RWPE2 (cell line): ENCODE measurements around the gene PPIH.
"Not testable (repeated sequence)": the region's sequence is repeated elsewhere in the genome, so short reads cannot be mapped to it uniquely, and the experiment has no call there.

ENCODE experiments used
- ATAC-seq: fragments of 200-7000 bp; cut with Tn5 transposase; 3 replicates; pipeline ENCODE4 v1.9.1; 2021; ENCODE audit warnings: low read depth
- DNase-seq: peaks from one replicate; pipeline ENCODE4 v3.0.0-alpha.2; 2020; ENCODE audit warnings: low spot score
- H3K27ac ChIP-seq: fragments of 450-650 bp; 2 replicates; pipeline ENCODE4 v1.5.1; 2017; ENCODE audit warnings: mild to moderate bottlenecking; ENCODE audit not compliant: poor library complexity, severe bottlenecking
- H3K27me3 ChIP-seq: fragments of 250-450 bp; sonication (Bioruptor Pico); 2 replicates; pipeline ENCODE4 v1.5.1; 2021; ENCODE audit warnings: mild to moderate bottlenecking, moderate library complexity; ENCODE audit not compliant: insufficient read depth, poor library complexity, severe bottlenecking
- H3K36me3 ChIP-seq: fragments of 250-450 bp; sonication (Bioruptor Pico); 2 replicates; pipeline ENCODE4 v1.5.1; 2020; ENCODE audit warnings: low read depth, mild to moderate bottlenecking, moderate library complexity
- H3K4me1 ChIP-seq: fragments of 250-450 bp; sonication (Bioruptor Pico); 2 replicates; pipeline ENCODE4 v1.5.1; 2021; ENCODE audit warnings: mild to moderate bottlenecking, moderate library complexity; ENCODE audit not compliant: insufficient read depth, poor library complexity, severe bottlenecking
- H3K4me3 ChIP-seq: fragments of 250-450 bp; sonication (Bioruptor Pico); 2 replicates; pipeline ENCODE4 v1.5.1; 2021; ENCODE audit warnings: mild to moderate bottlenecking, moderate library complexity; ENCODE audit not compliant: severe bottlenecking
- H3K9me3 ChIP-seq: fragments of 250-450 bp; sonication (Bioruptor Pico); 2 replicates; pipeline ENCODE4 v1.5.1; 2021; ENCODE audit warnings: mild to moderate bottlenecking, moderate library complexity; ENCODE audit not compliant: severe bottlenecking
- TF ChIP-seq, protein P1 (sequence below): fragments of 450-650 bp; IDR thresholded peaks from one replicate; pipeline ENCODE4 v1.5.1; 2017; ENCODE audit warnings: mild to moderate bottlenecking, moderate library complexity; ENCODE audit not compliant: poor library complexity, severe bottlenecking

The PPIH gene

DNA sequence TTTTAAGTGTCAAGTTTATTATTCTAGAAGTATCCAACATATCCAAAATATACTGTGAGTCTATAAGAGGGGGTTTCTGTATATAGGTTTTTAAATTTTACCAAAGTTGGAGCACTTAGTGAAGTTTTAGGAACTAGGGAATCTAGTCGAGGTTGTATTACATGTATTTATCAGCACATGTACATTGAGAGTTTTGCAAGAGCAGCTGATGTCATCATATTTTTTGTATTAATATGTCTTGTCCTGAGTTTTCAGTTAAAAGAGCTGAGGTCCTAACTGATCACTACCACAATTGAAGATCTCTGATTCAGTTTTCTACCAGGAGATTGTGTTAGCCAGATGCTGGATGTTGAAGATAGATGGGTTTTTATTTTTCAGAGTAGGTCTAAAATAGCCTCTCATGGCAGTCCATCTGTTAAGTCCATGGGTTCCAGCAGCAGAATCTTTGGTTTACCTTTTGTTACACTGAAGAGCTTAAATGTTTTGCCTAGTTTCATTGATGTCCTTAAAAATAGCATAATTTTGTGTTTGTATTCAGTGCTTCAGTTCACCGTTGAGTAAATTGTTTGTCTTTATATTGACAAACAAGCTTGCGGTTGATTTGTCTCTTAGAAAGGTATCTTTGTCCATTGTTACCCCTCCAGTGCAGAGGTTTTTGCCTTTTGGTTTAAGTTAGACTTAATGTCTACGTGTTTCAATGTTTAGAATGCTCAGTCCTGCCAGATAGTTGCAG lies 40.0 kb downstream of the PPIH start:
- H3K27ac ChIP-seq: no peak overlapping the region
- DNase-seq (no peak), ATAC-seq (no peak)
- H3K36me3 ChIP-seq: peaks cover 100% of the 10 kb centered on the region
- H3K27me3 ChIP-seq: no peaks in the 10 kb centered on the region
- no peaks in the 10 kb centered on the region for H3K4me1 ChIP-seq
- TF ChIP-seq, protein P1, sequence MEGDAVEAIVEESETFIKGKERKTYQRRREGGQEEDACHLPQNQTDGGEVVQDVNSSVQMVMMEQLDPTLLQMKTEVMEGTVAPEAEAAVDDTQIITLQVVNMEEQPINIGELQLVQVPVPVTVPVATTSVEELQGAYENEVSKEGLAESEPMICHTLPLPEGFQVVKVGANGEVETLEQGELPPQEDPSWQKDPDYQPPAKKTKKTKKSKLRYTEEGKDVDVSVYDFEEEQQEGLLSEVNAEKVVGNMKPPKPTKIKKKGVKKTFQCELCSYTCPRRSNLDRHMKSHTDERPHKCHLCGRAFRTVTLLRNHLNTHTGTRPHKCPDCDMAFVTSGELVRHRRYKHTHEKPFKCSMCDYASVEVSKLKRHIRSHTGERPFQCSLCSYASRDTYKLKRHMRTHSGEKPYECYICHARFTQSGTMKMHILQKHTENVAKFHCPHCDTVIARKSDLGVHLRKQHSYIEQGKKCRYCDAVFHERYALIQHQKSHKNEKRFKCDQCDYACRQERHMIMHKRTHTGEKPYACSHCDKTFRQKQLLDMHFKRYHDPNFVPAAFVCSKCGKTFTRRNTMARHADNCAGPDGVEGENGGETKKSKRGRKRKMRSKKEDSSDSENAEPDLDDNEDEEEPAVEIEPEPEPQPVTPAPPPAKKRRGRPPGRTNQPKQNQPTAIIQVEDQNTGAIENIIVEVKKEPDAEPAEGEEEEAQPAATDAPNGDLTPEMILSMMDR: no peak
- H3K4me3 ChIP-seq: no peak overlapping the region
- no peaks in the 10 kb centered on the region for H3K9me3 ChIP-seq

DNA sequence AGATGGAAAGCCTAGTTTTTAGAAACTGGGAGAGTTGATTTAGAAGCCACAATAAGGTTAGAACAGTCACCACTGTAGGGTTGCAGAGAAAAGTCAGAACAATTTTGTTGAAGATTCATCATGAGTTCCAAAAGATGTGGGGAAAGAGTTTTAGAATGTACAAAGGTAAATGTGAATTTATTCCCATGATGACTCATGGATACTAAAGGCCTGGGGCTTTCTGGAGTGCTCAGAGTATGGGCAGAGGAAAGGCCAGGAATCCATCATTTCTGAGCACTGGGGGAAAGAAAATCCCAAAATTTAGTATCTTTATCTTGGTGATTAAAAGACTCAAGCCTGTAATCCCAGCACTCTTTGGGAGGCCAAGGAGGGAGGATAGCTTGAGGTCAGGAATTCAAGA lies 41.8 kb downstream of the PPIH start:
- Histone ChIP-seq H3K27me3 (no peaks in the 10 kb centered on the region), H3K4me1 (no peaks in the 10 kb centered on the region), H3K36me3 (peaks cover 99% of the 10 kb centered on the region), H3K9me3 (no peaks in the 10 kb centered on the region), H3K27ac (no peak overlapping the region), H3K4me3 (no peak overlapping the region)
- TF ChIP-seq, protein P1: no peak
- ATAC-seq: no peak
- DNase-seq: no peak

DNA sequence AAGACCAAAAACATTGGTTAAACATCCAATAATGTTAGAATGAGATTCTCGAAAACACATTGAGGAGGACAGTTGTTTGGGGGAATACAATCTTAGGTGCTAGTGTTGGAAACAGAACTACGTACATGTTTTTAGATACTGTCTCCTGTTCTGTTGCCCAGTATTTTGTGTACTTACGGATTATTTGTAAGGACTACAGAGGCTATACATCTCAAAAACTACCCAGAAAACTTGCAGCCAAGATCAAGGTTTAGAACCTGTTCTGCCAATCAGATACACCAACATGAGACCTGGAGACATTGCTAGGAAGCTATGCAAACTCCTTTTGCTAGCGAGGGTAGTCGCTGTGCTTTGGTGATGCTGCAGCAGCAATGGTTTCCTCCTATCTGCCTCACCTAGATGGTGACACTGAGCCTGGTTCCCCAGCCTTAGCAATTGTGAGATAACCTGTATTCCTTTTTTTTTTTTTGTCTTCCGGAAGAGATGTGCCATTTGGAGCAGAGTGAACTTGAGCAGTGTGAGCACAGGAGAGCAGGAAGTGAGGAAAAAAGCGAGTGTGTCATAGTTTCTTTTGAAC lies 45.8 kb downstream of the PPIH start:
- TF ChIP-seq, protein P1: no peak
- Histone ChIP-seq H3K36me3 (peaks cover 87% of the 10 kb centered on the region), H3K4me1 (no peaks in the 10 kb centered on the region), H3K27me3 (no peaks in the 10 kb centered on the region), H3K27ac (no peak overlapping the region), H3K9me3 (no peaks in the 10 kb centered on the region), H3K4me3 (no peak overlapping the region)
- DNase-seq: no peak
- no peak for ATAC-seq

DNA sequence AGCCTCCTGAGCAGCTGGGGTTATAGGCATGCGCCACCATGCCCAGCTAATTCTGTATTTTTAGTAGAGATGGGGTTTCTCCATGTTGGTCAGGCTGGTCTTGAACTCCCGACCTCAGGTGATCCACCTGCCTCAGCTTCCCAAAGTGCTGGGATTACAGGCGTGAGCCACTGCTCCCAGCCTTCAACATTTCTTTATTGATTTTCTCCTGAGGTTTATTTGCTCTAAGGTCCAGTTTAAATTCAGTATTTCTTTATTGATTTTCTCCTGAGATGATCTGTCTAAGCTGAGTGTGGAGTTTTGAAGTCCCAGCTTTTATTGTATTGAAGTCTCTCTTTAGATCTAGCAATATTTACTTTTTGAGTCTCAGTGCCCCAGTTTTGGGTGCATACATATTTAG lies 54.6 kb downstream of the PPIH start:
- not testable (repeated sequence) for H3K4me1 ChIP-seq, H3K27me3 ChIP-seq, ATAC-seq, H3K27ac ChIP-seq, DNase-seq, H3K4me3 ChIP-seq
- Histone ChIP-seq H3K36me3 (peaks cover 39% of the 10 kb centered on the region), H3K9me3 (peaks cover 11% of the 10 kb centered on the region)

DNA sequence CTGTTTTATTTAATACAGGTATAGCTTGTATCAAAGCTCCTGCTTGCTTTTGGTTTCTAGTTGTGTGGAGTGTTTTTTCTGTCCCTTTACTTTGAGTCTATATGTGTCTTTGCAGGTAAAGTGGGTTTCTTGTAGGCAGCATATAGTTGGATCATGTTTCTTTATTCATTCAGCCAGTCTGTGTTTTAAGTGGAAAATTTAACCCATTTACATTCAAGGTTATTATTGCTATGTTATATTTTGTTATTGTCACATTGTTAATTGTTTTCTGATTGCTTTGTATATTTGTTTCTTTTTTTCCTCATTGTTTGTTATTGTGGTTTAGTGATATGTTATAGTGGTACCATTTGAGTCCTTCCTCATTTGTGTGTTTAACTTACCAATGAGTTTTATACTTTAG lies 55.1 kb downstream of the PPIH start:
- Histone ChIP-seq H3K27ac (no peak overlapping the region), H3K36me3 (peaks cover 37% of the 10 kb centered on the region), H3K27me3 (no peaks in the 10 kb centered on the region), H3K9me3 (peaks cover 11% of the 10 kb centered on the region), H3K4me1 (no peaks in the 10 kb centered on the region), H3K4me3 (no peak overlapping the region)
- ATAC-seq (no peak), DNase-seq (no peak)
- TF ChIP-seq, protein P1: no peak

DNA sequence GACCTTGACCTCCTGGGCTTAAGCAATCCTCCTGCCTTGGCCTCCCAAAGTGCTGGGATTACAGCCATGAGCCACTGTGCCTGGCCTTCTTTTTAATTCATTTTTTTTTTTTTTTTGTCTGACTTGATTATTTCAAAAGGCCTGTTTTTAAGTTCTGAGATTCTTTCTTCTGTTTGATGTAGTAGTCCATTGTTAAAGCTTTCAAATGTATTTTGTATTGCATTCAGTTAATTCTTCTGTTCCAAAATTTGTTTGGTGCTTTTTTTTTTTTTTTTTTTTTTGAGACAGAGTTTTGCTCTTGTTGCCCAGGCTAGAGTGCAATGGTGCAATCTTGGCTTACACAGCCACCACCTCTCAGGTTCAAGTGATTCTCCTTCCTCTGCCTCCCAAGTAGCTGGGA lies 56.2 kb downstream of the PPIH start:
- not testable (repeated sequence) for H3K27me3 ChIP-seq, ATAC-seq, DNase-seq, H3K27ac ChIP-seq, H3K4me1 ChIP-seq, H3K4me3 ChIP-seq
- Histone ChIP-seq H3K36me3 (peaks cover 36% of the 10 kb centered on the region), H3K9me3 (peaks cover 11% of the 10 kb centered on the region)
